AG04449 (cell line): ENCODE results near the gene CAPN10.

ENCODE experiments used
- CTCF ChIA-PET: fragments of 350-600 bp; formaldehyde crosslinking; extraction: SDS; loops from one replicate; lab custom pipeline; 2021; ENCODE audit warnings: antibody characterized with exemption; lab: Yijun Ruan, JAX
- POLR2A ChIA-PET: fragments of 400-600, 350-600 bp; formaldehyde crosslinking; extraction: SDS; loops from one replicate; lab custom pipeline; 2020; ENCODE audit warnings: antibody characterized with exemption, inconsistent platforms; lab: Yijun Ruan, JAX
- DNase-seq: peaks from one replicate; pipeline ENCODE4 v3.0.0-alpha.2; 2010; ENCODE audit warnings: low read depth, low spot score
- H3K4me3 ChIP-seq: 2 replicates; pipeline ENCODE4 v1.5.1; 2011; ENCODE audit warnings: low read depth, mild to moderate bottlenecking, control low read depth, low read length
- TF ChIP-seq, protein P1 (sequence below): IDR thresholded peaks from one replicate; pipeline ENCODE4 v1.5.1; 2011; ENCODE audit warnings: mild to moderate bottlenecking, moderate library complexity, low read length, control low read depth, inconsistent platforms; ENCODE audit not compliant: insufficient read depth; ENCODE audit errors: missing control alignments

Gene CAPN10

GRCh38 chr2:240620149-240620731, 33.7 kb downstream of the CAPN10 start:
- CTCF ChIA-PET: interaction anchor here (0.7 kb wide), 1 partner anchor 9 kb away, joined by 3 read pairs; no protein-coding TSS in a partner anchor

GRCh38 chr2:240620859-240621258, 34.3 kb downstream of the CAPN10 start:
- H3K4me3 ChIP-seq: no peak overlapping the region
- TF ChIP-seq, protein P1, sequence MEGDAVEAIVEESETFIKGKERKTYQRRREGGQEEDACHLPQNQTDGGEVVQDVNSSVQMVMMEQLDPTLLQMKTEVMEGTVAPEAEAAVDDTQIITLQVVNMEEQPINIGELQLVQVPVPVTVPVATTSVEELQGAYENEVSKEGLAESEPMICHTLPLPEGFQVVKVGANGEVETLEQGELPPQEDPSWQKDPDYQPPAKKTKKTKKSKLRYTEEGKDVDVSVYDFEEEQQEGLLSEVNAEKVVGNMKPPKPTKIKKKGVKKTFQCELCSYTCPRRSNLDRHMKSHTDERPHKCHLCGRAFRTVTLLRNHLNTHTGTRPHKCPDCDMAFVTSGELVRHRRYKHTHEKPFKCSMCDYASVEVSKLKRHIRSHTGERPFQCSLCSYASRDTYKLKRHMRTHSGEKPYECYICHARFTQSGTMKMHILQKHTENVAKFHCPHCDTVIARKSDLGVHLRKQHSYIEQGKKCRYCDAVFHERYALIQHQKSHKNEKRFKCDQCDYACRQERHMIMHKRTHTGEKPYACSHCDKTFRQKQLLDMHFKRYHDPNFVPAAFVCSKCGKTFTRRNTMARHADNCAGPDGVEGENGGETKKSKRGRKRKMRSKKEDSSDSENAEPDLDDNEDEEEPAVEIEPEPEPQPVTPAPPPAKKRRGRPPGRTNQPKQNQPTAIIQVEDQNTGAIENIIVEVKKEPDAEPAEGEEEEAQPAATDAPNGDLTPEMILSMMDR: no peak
- ChIA-PET CTCF (interaction anchor here (1.2 kb wide), 1 partner anchor 54 kb away, joined by 3 read pairs; no protein-coding TSS in a partner anchor), POLR2A (no interaction called here)
- no peak for DNase-seq

More at GRCh38 chr2:240620149-240620731, 33.7 kb downstream of the CAPN10 start:
- no peak for DNase-seq
- POLR2A ChIA-PET: no interaction called here
- TF ChIP-seq, protein P1: no peak
- no peak overlapping the region for H3K4me3 ChIP-seq

GRCh38 chr2:240622060-240622411, 35.5 kb downstream of the CAPN10 start:
- DNase-seq: no peak
- ChIA-PET CTCF (interaction anchor here (1.2 kb wide), 1 partner anchor 55 kb away, joined by 3 read pairs; no protein-coding TSS in a partner anchor), POLR2A (interaction anchor here (1.0 kb wide), 1 partner anchor 13 kb away, joined by 3 read pairs; no protein-coding TSS in a partner anchor)
- no peak overlapping the region for H3K4me3 ChIP-seq
- TF ChIP-seq, protein P1: no peak

DNA sequence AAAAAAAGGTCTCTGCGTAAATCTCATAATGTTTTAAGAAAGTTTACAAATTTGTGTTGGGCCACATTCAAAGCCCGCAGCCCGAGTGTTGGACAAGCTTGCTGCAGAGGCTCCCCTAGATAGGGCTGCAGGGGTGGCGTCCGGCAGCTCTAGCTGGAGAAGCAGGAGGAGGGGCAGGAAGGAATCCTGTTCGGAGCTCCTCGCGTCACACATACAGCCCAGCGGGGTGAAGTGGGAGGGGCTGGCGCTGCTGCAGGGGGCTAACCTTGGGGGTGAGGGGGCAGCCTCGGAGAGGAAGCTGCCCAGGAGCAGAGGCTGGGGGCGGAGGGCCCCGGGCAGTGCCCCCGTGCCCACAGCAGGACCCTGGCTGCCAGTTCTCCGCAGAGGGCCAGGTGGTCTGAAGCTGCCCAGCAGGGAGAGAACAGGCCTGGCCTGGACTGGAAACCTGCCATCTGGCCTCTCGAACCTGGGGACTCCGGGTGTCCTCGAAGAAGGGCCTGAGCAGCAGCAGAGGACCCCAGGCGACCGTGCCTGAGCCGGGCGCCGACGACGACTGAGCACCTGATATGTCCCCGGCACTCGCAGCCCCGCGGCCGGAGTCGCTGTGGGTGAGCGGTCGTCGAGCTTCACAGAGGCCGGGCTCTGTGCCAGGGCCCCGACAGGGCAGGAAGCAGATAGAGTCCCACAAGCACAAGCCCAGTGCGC, 36.1 kb downstream of the CAPN10 start:
- POLR2A ChIA-PET: no interaction called here
- DNase-seq: no peak
- CTCF ChIA-PET: no interaction called here
- H3K4me3 ChIP-seq: no peak overlapping the region
- TF ChIP-seq, protein P1: no peak

- TF ChIP-seq, protein P1: no peak
- POLR2A ChIA-PET: no interaction called here
- no peak overlapping the region for H3K4me3 ChIP-seq
- CTCF ChIA-PET: no interaction called here
- DNase-seq: no peak
Measured at GRCh38 chr2:240623531-240624010, 37.0 kb downstream of the CAPN10 start.
